GM20000 (cell line): ENCODE results near the gene HDGFL1.

Experiments
- DNase-seq: peaks from one replicate; pipeline ENCODE4 v3.0.0; 2012; ENCODE audit warnings: low spot score
- CTCF ChIP-seq: IDR thresholded peaks from 2 replicates; pipeline ENCODE4 v1.5.1; 2012; ENCODE audit warnings: mild to moderate bottlenecking, control low read depth; ENCODE audit errors: extremely low read depth, missing control alignments

Gene HDGFL1

GRCh38 chr6:22589118-22589517, 19.8 kb downstream of the HDGFL1 start:
- TF ChIP-seq CTCF, result no peak
- no peak for DNase-seq

GRCh38 chr6:22590423-22590822, 21.1 kb downstream of the HDGFL1 start:
- DNase-seq, result no peak
- no peak for TF ChIP-seq CTCF

- no peak for TF ChIP-seq CTCF
- no peak for DNase-seq
These were observed 24.5 kb downstream of the HDGFL1 start for GRCh38 chr6:22593895-22594294.

- no peak for TF ChIP-seq CTCF
- no peak for DNase-seq
These were observed 26.6 kb downstream of the HDGFL1 start for GRCh38 chr6:22596011-22596410.

GRCh38 chr6:22598339-22598738, 29.0 kb downstream of the HDGFL1 start:
- TF ChIP-seq CTCF, result no peak
- no peak for DNase-seq

- no peak for DNase-seq
- no peak for TF ChIP-seq CTCF
These were observed 30.7 kb downstream of the HDGFL1 start for GRCh38 chr6:22600059-22600458.

GRCh38 chr6:22601984-22602383, 32.6 kb downstream of the HDGFL1 start:
- DNase-seq, result no peak
- no peak for TF ChIP-seq CTCF
